Ramos (cell line): ENCODE data around the gene ITGA1.

Experiments
- in situ Hi-C: fragments of 300-500 bp; cut with MboI; formaldehyde crosslinking; loops from one replicate; pipeline ENCODE4 v1.14.3; 2022; ENCODE audit warnings: low sequenced_read_pairs; ENCODE audit not compliant: unreplicated experiment

The ITGA1 gene

GRCh38 chr5:52771343-52772039, 16.2 kb upstream of the ITGA1 start:
- in situ Hi-C loops: no loop called here

- in situ Hi-C loops: no loop called here
Observed at GRCh38 chr5:52772668-52773067, 15.0 kb upstream of the ITGA1 start.

- in situ Hi-C loops: no loop called here
Observed at GRCh38 chr5:52773342-52773741, 14.4 kb upstream of the ITGA1 start.

- in situ Hi-C loops: no loop called here
Observed at GRCh38 chr5:52774005-52774410, 13.7 kb upstream of the ITGA1 start.

GRCh38 chr5:52776116-52776515, 11.6 kb upstream of the ITGA1 start:
- in situ Hi-C loops: no loop called here

GRCh38 chr5:52777186-52777585, 10.5 kb upstream of the ITGA1 start:
- in situ Hi-C loops: no loop called here

GRCh38 chr5:52778781-52779180, 8.9 kb upstream of the ITGA1 start:
- in situ Hi-C loops: no loop called here

- in situ Hi-C loops: no loop called here
Observed at GRCh38 chr5:52779213-52779612, 8.5 kb upstream of the ITGA1 start.

GRCh38 chr5:52783226-52783959, 4.3 kb upstream of the ITGA1 start:
- in situ Hi-C loops: no loop called here

GRCh38 chr5:52784737-52785136, 3.0 kb upstream of the ITGA1 start:
- in situ Hi-C loops: no loop called here

GRCh38 chr5:52786391-52786790, 1.3 kb upstream of the ITGA1 start:
- in situ Hi-C loops: no loop called here

GRCh38 chr5:52786949-52787599, 642 bp upstream of the ITGA1 start:
- in situ Hi-C loops: no loop called here

- in situ Hi-C loops: no loop called here
Observed at GRCh38 chr5:52788505-52788821, 747 bp downstream of the ITGA1 start.

- in situ Hi-C loops: no loop called here
Observed at GRCh38 chr5:52789378-52789777, 1.7 kb downstream of the ITGA1 start.

GRCh38 chr5:52789851-52790250, 2.1 kb downstream of the ITGA1 start:
- in situ Hi-C loops: no loop called here

GRCh38 chr5:52791366-52791765, 3.6 kb downstream of the ITGA1 start:
- in situ Hi-C loops: no loop called here

- in situ Hi-C loops: no loop called here
Observed at GRCh38 chr5:52794519-52794918, 6.8 kb downstream of the ITGA1 start.

GRCh38 chr5:52796031-52796430, 8.3 kb downstream of the ITGA1 start:
- in situ Hi-C loops: no loop called here

- in situ Hi-C loops: no loop called here
Observed at GRCh38 chr5:52796516-52797103, 8.9 kb downstream of the ITGA1 start.

GRCh38 chr5:52798938-52799337, 11.2 kb downstream of the ITGA1 start:
- in situ Hi-C loops: no loop called here

- in situ Hi-C loops: no loop called here
Observed at GRCh38 chr5:52799358-52799982, 11.8 kb downstream of the ITGA1 start.
